Neural cell (in vitro differentiated cells): Measurements from ENCODE around the gene GPRC5B. TPM values are rescaled to one million over a fixed set of nuclear protein-coding genes. Genes with fewer than 3 reads are reported as not detected.

Experiments
- H2AFZ ChIP-seq: fragments of 200-600, 300-800 bp; sonication (generic), shearing (Covaris generic); 2 replicates; pipeline ENCODE4 v1.6.0; 2014; ENCODE audit warnings: low read depth, mild to moderate bottlenecking, antibody characterized with exemption, low read length, moderate library complexity
- H3F3A ChIP-seq: fragments of 200-600 bp; shearing (Covaris generic); 2 replicates; pipeline ENCODE4 v1.6.1; 2016; ENCODE audit warnings: mild to moderate bottlenecking, moderate library complexity, mixed read lengths, antibody characterized with exemption, low read length; ENCODE audit not compliant: insufficient read depth, poor library complexity, severe bottlenecking
- H3K27ac ChIP-seq: fragments of 200-600, 300-800 bp; sonication (generic), shearing (Covaris generic); 2 replicates; pipeline ENCODE4 v1.5.1; 2014; ENCODE audit warnings: mild to moderate bottlenecking, low read length, moderate library complexity
- H3K27me3 ChIP-seq: fragments of 300-800, 200-600 bp; sonication (generic), shearing (Covaris generic); 2 replicates; pipeline ENCODE4 v1.6.0; 2014; ENCODE audit warnings: mild to moderate bottlenecking, low read depth, low read length, moderate library complexity; ENCODE audit not compliant: insufficient read depth
- H3K36me3 ChIP-seq: fragments of 300-800, 200-600 bp; sonication (generic), shearing (Covaris generic); 2 replicates; pipeline ENCODE4 v1.5.1; 2014; ENCODE audit warnings: mild to moderate bottlenecking, antibody characterized with exemption, low read length, moderate library complexity; ENCODE audit not compliant: insufficient read depth
- H3K4me2 ChIP-seq: fragments of 300-800, 200-600 bp; sonication (generic), shearing (Covaris generic); 2 replicates; pipeline ENCODE4 v1.6.0; 2014; ENCODE audit warnings: mild to moderate bottlenecking, low read length
- H3K4me3 ChIP-seq: fragments of 300-800, 200-600 bp; sonication (generic), shearing (Covaris generic); 2 replicates; pipeline ENCODE4 v1.5.1; 2014; ENCODE audit warnings: mild to moderate bottlenecking, low read length, moderate library complexity
- H3K79me2 ChIP-seq: fragments of 200-600 bp; shearing (Covaris generic); replicated peaks from 2 replicates; pipeline ENCODE4 v1.6.0; 2014; ENCODE audit warnings: mild to moderate bottlenecking, low read length, moderate library complexity; ENCODE audit not compliant: insufficient read depth
- H3K9ac ChIP-seq: fragments of 300-800, 200-600 bp; sonication (generic), shearing (Covaris generic); 2 replicates; pipeline ENCODE4 v1.6.1; 2016; ENCODE audit warnings: mild to moderate bottlenecking, low read length, mixed read lengths
- H3K9me2 ChIP-seq: fragments of 200-600 bp; shearing (Covaris generic); 2 replicates; pipeline ENCODE4 v1.6.1; 2016; ENCODE audit warnings: mild to moderate bottlenecking, low read length, mixed read lengths; ENCODE audit not compliant: insufficient read depth
- H3K9me3 ChIP-seq: fragments of 200-600, 300-800 bp; sonication (generic), shearing (Covaris generic); 2 replicates; pipeline ENCODE4 v1.6.1; 2016; ENCODE audit warnings: mild to moderate bottlenecking, mixed run types, low read length, moderate library complexity, mixed read lengths
- H4K20me1 ChIP-seq: fragments of 200-600 bp; shearing (Covaris generic); 2 replicates; pipeline ENCODE4 v1.6.1; 2016; ENCODE audit warnings: mild to moderate bottlenecking, mixed run types; ENCODE audit not compliant: insufficient read depth
- EP300 ChIP-seq: fragments of 450-650 bp; conservative IDR thresholded peaks from 2 replicates; pipeline ENCODE4 v1.6.1; 2014; ENCODE audit warnings: antibody characterized with exemption, mild to moderate bottlenecking, moderate library complexity; ENCODE audit not compliant: poor library complexity, severe bottlenecking
- EZH2 ChIP-seq: fragments of 200-600, 300-800 bp; shearing (Covaris generic), sonication (generic); IDR thresholded peaks from 2 replicates; pipeline ENCODE4 v1.6.1; 2014; ENCODE audit warnings: antibody characterized with exemption, low read length, borderline replicate concordance, mild to moderate bottlenecking; ENCODE audit not compliant: insufficient read depth, poor library complexity, severe bottlenecking
- MXI1 ChIP-seq: fragments of 450-650 bp; conservative IDR thresholded peaks from 2 replicates; pipeline ENCODE4 v1.6.1; 2014; ENCODE audit warnings: antibody characterized with exemption, mild to moderate bottlenecking; ENCODE audit not compliant: poor library complexity, severe bottlenecking
- POLR2AphosphoS5 ChIP-seq: IDR thresholded peaks from 2 replicates; pipeline ENCODE4 v1.6.1; 2012
- RAD21 ChIP-seq: fragments of 450-650 bp; conservative IDR thresholded peaks from 2 replicates; pipeline ENCODE4 v1.6.1; 2014; ENCODE audit warnings: antibody characterized with exemption, mild to moderate bottlenecking, moderate library complexity
- SMC3 ChIP-seq: fragments of 450-650 bp; conservative IDR thresholded peaks from 2 replicates; pipeline ENCODE4 v1.6.1; 2014; ENCODE audit warnings: antibody characterized with exemption, mild to moderate bottlenecking, moderate library complexity; ENCODE audit not compliant: poor library complexity
- TAF1 ChIP-seq: IDR thresholded peaks from 2 replicates; pipeline ENCODE4 v1.6.1; 2012; ENCODE audit warnings: low read depth
- polyA plus RNA-seq: library from polyadenylated mRNA; depleted of rRNA; stranded (reverse); fragments of >200 nt; gene quantifications from 2 replicates; pipeline ENCODE4 v1.2.3, GENCODE V29; 2014
- TF ChIP-seq, protein P1 (sequence below): IDR thresholded peaks from 2 replicates; pipeline ENCODE4 v1.6.1; 2012; ENCODE audit warnings: borderline replicate concordance
- TF ChIP-seq, protein P2 (sequence below): fragments of 450-650 bp; IDR thresholded peaks from 2 replicates; pipeline ENCODE4 v1.5.1; 2014; ENCODE audit warnings: antibody characterized with exemption, mild to moderate bottlenecking, moderate library complexity; ENCODE audit not compliant: poor library complexity, severe bottlenecking

Gene GPRC5B
- polyA plus RNA-seq, 1 donor from 2014 or later = 25.4 TPM

DNA sequence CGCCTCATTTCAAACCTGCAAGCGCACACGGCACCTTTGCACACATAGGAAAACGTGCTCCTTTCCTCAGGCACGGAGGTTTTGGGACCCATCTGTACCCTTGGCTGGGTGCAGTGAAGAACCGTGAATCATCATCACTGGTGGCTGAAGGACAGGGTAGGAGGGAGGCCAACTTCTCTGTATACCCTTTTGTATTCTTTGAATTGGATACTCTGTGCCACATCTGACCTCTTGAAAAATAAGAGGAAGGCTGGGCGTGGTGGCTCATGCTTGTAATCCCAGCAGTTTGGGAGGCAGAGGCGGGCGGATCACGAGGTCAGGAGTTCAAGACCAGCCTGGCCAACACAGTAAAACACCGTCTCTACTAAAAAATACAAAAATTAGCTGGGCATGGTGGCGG, 11.7 kb downstream of the GPRC5B start:
- Histone ChIP-seq H3K27ac (no peak overlapping the region), H3K9me2 (no peaks in the 10 kb centered on the region), H3K79me2 (peaks cover 29% of the 10 kb centered on the region), H3K27me3 (no peaks in the 10 kb centered on the region), H3K9ac (no peak overlapping the region), H3F3A (no peaks in the 10 kb centered on the region), H3K4me3 (no peak overlapping the region), H4K20me1 (no peaks in the 10 kb centered on the region), H3K4me2 (no peak overlapping the region), H3K9me3 (no peaks in the 10 kb centered on the region), H3K36me3 (peaks cover 5% of the 10 kb centered on the region), H2AFZ (no peak overlapping the region)
- TF ChIP-seq TAF1 (no peak), POLR2AphosphoS5 (no peak), SMC3 (no peak), RAD21 (no peak), EZH2 (no peak), MXI1 (no peak), EP300 (no peak)
- TF ChIP-seq, protein P1, sequence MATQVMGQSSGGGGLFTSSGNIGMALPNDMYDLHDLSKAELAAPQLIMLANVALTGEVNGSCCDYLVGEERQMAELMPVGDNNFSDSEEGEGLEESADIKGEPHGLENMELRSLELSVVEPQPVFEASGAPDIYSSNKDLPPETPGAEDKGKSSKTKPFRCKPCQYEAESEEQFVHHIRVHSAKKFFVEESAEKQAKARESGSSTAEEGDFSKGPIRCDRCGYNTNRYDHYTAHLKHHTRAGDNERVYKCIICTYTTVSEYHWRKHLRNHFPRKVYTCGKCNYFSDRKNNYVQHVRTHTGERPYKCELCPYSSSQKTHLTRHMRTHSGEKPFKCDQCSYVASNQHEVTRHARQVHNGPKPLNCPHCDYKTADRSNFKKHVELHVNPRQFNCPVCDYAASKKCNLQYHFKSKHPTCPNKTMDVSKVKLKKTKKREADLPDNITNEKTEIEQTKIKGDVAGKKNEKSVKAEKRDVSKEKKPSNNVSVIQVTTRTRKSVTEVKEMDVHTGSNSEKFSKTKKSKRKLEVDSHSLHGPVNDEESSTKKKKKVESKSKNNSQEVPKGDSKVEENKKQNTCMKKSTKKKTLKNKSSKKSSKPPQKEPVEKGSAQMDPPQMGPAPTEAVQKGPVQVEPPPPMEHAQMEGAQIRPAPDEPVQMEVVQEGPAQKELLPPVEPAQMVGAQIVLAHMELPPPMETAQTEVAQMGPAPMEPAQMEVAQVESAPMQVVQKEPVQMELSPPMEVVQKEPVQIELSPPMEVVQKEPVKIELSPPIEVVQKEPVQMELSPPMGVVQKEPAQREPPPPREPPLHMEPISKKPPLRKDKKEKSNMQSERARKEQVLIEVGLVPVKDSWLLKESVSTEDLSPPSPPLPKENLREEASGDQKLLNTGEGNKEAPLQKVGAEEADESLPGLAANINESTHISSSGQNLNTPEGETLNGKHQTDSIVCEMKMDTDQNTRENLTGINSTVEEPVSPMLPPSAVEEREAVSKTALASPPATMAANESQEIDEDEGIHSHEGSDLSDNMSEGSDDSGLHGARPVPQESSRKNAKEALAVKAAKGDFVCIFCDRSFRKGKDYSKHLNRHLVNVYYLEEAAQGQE = no peak
- TF ChIP-seq, protein P2, sequence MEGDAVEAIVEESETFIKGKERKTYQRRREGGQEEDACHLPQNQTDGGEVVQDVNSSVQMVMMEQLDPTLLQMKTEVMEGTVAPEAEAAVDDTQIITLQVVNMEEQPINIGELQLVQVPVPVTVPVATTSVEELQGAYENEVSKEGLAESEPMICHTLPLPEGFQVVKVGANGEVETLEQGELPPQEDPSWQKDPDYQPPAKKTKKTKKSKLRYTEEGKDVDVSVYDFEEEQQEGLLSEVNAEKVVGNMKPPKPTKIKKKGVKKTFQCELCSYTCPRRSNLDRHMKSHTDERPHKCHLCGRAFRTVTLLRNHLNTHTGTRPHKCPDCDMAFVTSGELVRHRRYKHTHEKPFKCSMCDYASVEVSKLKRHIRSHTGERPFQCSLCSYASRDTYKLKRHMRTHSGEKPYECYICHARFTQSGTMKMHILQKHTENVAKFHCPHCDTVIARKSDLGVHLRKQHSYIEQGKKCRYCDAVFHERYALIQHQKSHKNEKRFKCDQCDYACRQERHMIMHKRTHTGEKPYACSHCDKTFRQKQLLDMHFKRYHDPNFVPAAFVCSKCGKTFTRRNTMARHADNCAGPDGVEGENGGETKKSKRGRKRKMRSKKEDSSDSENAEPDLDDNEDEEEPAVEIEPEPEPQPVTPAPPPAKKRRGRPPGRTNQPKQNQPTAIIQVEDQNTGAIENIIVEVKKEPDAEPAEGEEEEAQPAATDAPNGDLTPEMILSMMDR = no peak

DNA sequence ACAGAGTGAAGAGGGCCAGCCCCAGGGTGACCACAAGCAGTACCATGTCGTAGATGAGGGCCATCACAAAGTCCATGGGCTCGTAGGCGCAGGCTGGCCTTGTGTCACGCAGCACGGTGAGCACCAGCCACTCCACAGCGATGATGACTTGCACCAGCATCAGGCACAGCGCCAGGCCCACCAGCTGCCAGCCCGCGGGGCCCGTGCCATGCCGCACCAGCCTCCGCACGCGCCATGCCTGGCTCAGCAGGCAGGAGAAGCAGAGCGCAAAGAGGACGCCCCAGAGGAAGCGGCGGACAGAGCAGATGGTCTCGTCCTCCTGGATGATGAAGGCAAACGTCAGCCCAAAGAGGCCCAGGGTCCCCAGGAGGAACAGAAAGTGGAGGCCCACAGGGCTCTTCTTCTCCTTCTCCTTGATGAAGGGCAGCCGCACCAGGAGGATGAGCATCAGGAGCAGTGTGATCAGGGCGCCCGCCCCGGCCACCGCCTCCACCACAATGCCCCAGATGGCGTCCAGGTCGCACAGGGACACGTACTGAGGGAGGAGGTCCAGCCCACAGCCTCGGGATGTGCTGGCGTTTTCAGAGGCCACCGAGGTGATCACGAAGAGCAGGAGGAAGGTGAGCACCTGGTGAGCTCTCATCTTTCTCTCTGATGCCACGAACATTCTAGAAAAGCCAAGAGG, 12.3 kb downstream of the GPRC5B start:
- TF ChIP-seq TAF1 (no peak), MXI1 (no peak), SMC3 (no peak), EZH2 (no peak), EP300 (no peak), POLR2AphosphoS5 (no peak), RAD21 (no peak)
- TF ChIP-seq, protein P2 = no peak
- TF ChIP-seq, protein P1 = no peak
- H3K9ac ChIP-seq = no peak overlapping the region
- H3K4me3 ChIP-seq = no peak overlapping the region
- H2AFZ ChIP-seq = no peak overlapping the region
- no peak overlapping the region for H3K27ac ChIP-seq
- H3K27me3 ChIP-seq = no peaks in the 10 kb centered on the region
- peaks cover 25% of the 10 kb centered on the region for H3K79me2 ChIP-seq
- H3F3A ChIP-seq = no peaks in the 10 kb centered on the region
- no peaks in the 10 kb centered on the region for H4K20me1 ChIP-seq
- no peaks in the 10 kb centered on the region for H3K9me3 ChIP-seq
- peaks cover 5% of the 10 kb centered on the region for H3K36me3 ChIP-seq
- H3K4me2 ChIP-seq = no peak overlapping the region
- H3K9me2 ChIP-seq = no peaks in the 10 kb centered on the region
